Measurements from ENCODE around the gene LRMDA. TPM values are rescaled to one million over a fixed set of nuclear protein-coding genes. Genes with fewer than 3 reads are reported as not detected.

LRMDA gene
- total and polyA plus RNA-seq, 2 of the 8 experiments (the other 6 are each of a cell fraction or from before 2014, with no cell fraction given), result 0.86 to 2.8 TPM

DNA sequence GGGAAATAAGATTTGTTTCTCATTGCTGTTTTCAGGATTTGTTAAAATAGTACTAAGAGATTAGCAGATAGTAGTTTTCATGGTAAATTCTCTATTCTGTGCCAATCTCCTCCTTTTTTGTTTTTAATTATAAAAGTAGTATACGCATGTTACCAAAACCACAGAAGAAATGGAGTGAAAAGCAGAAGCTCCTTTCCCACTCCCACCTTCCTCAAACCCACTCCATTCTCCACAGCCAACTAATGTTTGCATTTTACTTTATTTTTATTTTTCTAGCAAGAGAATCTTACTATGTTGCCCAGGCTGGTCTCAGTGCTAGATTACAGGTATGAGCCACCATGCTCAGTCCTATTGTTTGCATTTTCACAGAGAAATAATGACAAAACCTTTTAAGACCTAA is 4.5 kb upstream of the LRMDA start (continued):
- TF ChIP-seq CHD2 (IDR thresholded peaks at IDR 0.05; ENCODE audit: low read length), result no peak
